ENCODE data around the gene L3MBTL4. TPM values are rescaled to one million over a fixed set of nuclear protein-coding genes. Genes with fewer than 3 reads are reported as not detected.

Gene L3MBTL4
- total RNA-seq, 1 experiment from 2014 or later = 2.1 TPM

DNA sequence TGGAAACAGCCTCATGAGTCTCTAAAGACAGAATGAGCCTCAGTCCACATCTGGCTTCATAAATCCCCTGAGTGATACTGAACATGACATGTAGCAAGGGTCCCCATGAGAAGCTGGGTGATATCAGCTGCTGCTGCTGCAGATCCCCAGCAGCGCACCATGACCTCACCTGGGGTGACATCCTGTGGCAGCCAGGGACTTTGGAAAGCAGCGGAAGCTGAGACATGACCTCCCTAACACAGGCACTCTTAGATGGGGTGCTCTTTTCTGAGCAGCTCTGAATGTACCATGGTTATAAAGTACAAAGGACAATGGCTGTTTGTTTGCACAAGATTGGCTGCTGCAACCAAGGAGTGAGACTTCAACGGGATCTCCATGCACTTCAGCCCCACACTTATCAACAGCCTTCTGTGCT, 444.7 kb downstream of the L3MBTL4 start:
- Mint-ChIP-seq H3K27me3 (ENCODE audit: unreplicated experiment) (peaks cover 14% of the 10 kb centered on the region), H3K36me3 (ENCODE audit: insufficient read depth, unreplicated experiment) (no peaks in the 10 kb centered on the region), H3K4me3 (ENCODE audit: low read depth, unreplicated experiment) (no peak overlapping the region), H3K9me3 (ENCODE audit: low read depth, unreplicated experiment) (no peaks in the 10 kb centered on the region), H3K4me1 (ENCODE audit: low read depth, unreplicated experiment) (no peaks in the 10 kb centered on the region), H3K27ac (ENCODE audit: unreplicated experiment) (no peak overlapping the region)
- BruUV-seq (replicated peaks) = no TSS peak
- no peak for TF ChIP-seq CTCF (IDR thresholded peaks at IDR 0.05; ENCODE audit: unreplicated experiment)
- CTCF ChIA-PET = no interaction called here
- no peak for DNase-seq
- intact Hi-C loops (cut with micrococcal nuclease; ENCODE audit: unreplicated experiment) = no loop called here

- TF ChIP-seq CTCF (IDR thresholded peaks at IDR 0.05; ENCODE audit: unreplicated experiment) = no peak
- no peak overlapping the region for H3K4me3 Mint-ChIP-seq (ENCODE audit: low read depth, unreplicated experiment)
- no TSS peak for BruUV-seq (replicated peaks)
- DNase-seq = no peak
- H3K36me3 Mint-ChIP-seq (ENCODE audit: insufficient read depth, unreplicated experiment) = no peaks in the 10 kb centered on the region
- CTCF ChIA-PET = no interaction called here
- H3K27ac Mint-ChIP-seq (ENCODE audit: unreplicated experiment) = no peak overlapping the region
- H3K27me3 Mint-ChIP-seq (ENCODE audit: unreplicated experiment) = peaks cover 19% of the 10 kb centered on the region
- intact Hi-C loops (cut with micrococcal nuclease; ENCODE audit: unreplicated experiment) = no loop called here
- no peaks in the 10 kb centered on the region for H3K4me1 Mint-ChIP-seq (ENCODE audit: low read depth, unreplicated experiment)
- H3K9me3 Mint-ChIP-seq (ENCODE audit: low read depth, unreplicated experiment) = no peaks in the 10 kb centered on the region
These were observed 445.2 kb downstream of the L3MBTL4 start for GRCh38 chr18:5969355-5969988.

GRCh38 chr18:5967666-5968065, 447.0 kb downstream of the L3MBTL4 start:
- DNase-seq = no peak
- TF ChIP-seq CTCF (IDR thresholded peaks at IDR 0.05; ENCODE audit: unreplicated experiment) = no peak
- no peaks in the 10 kb centered on the region for H3K9me3 Mint-ChIP-seq (ENCODE audit: low read depth, unreplicated experiment)

DNA sequence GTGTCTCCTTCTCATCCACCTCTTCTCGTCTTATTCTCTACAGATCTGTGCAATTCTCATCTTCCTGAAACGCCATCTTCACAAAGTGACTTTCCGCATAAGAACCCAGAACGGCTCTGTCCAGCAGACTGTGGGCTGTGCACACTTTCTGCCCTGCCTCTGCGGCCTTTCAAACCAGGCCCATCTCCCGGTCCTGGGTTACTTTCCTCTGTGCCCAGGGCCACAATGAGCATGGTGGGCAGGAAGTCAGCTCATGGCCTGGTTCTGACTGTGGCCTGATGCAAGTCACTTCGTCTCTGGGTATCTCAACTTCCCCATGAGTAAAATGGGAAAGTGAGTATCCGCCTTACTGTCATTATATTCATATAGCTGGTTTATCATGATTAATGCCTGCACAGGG, 447.7 kb downstream of the L3MBTL4 start:
- CTCF ChIA-PET = interaction anchor here (0.6 kb wide), 1 partner anchor 9 kb away, joined by 4 read pairs; no protein-coding TSS in a partner anchor
- peaks cover 25% of the 10 kb centered on the region for H3K27me3 Mint-ChIP-seq (ENCODE audit: unreplicated experiment)
- no peak for TF ChIP-seq CTCF (IDR thresholded peaks at IDR 0.05; ENCODE audit: unreplicated experiment)
- no peaks in the 10 kb centered on the region for H3K36me3 Mint-ChIP-seq (ENCODE audit: insufficient read depth, unreplicated experiment)
- no peaks in the 10 kb centered on the region for H3K9me3 Mint-ChIP-seq (ENCODE audit: low read depth, unreplicated experiment)
- no peaks in the 10 kb centered on the region for H3K4me1 Mint-ChIP-seq (ENCODE audit: low read depth, unreplicated experiment)
- DNase-seq = no peak
- intact Hi-C loops (cut with micrococcal nuclease; ENCODE audit: unreplicated experiment) = no loop called here
- BruUV-seq (replicated peaks) = no TSS peak
- no peak overlapping the region for H3K27ac Mint-ChIP-seq (ENCODE audit: unreplicated experiment)
- H3K4me3 Mint-ChIP-seq (ENCODE audit: low read depth, unreplicated experiment) = no peak overlapping the region

More at GRCh38 chr18:5967666-5968065, 447.0 kb downstream of the L3MBTL4 start:
- H3K4me3 Mint-ChIP-seq (ENCODE audit: low read depth, unreplicated experiment) = no peak overlapping the region
- peaks cover 23% of the 10 kb centered on the region for H3K27me3 Mint-ChIP-seq (ENCODE audit: unreplicated experiment)
- no peaks in the 10 kb centered on the region for H3K4me1 Mint-ChIP-seq (ENCODE audit: low read depth, unreplicated experiment)
- no TSS peak for BruUV-seq (replicated peaks)
- H3K36me3 Mint-ChIP-seq (ENCODE audit: insufficient read depth, unreplicated experiment) = no peaks in the 10 kb centered on the region
- no peak overlapping the region for H3K27ac Mint-ChIP-seq (ENCODE audit: unreplicated experiment)
- intact Hi-C loops (cut with micrococcal nuclease; ENCODE audit: unreplicated experiment) = no loop called here
- CTCF ChIA-PET = interaction anchor here (0.6 kb wide), 1 partner anchor 10 kb away, joined by 4 read pairs; no protein-coding TSS in a partner anchor

Data from Calu3 (cell line).